GM21423 (cell line): ENCODE measurements around the gene TRIM42.

ENCODE experiments used
- ATAC-seq: cut with Tn5 transposase; IDR thresholded peaks from one replicate; pipeline ENCODE4 v1.9.1; 2021; ENCODE audit warnings: mild to moderate bottlenecking, moderate library complexity; ENCODE audit not compliant: unreplicated experiment

The TRIM42 gene

GRCh38 chr3:140709751-140710150 is 31.9 kb downstream of the TRIM42 start:
- ATAC-seq: no peak

GRCh38 chr3:140710711-140711389 is 33.0 kb downstream of the TRIM42 start:
- no peak for ATAC-seq

GRCh38 chr3:140711390-140712035 is 33.6 kb downstream of the TRIM42 start:
- no peak for ATAC-seq

- ATAC-seq: no peak
These were observed 34.4 kb downstream of the TRIM42 start for GRCh38 chr3:140712301-140712700.

GRCh38 chr3:140715035-140715434 is 37.2 kb downstream of the TRIM42 start:
- ATAC-seq: no peak

GRCh38 chr3:140717921-140718320 is 40.1 kb downstream of the TRIM42 start:
- ATAC-seq: no peak

- ATAC-seq: no peak
These were observed 42.2 kb downstream of the TRIM42 start for GRCh38 chr3:140719841-140720614.

GRCh38 chr3:140723576-140723975 is 45.7 kb downstream of the TRIM42 start:
- ATAC-seq: no peak

GRCh38 chr3:140724856-140725812 is 47.3 kb downstream of the TRIM42 start:
- ATAC-seq: peak; percentile 72

GRCh38 chr3:140726066-140726465 is 48.2 kb downstream of the TRIM42 start:
- peak; percentile 23 for ATAC-seq

- no peak for ATAC-seq
These were observed 50.0 kb downstream of the TRIM42 start for GRCh38 chr3:140727886-140728285.

GRCh38 chr3:140731440-140732119 is 53.7 kb downstream of the TRIM42 start:
- ATAC-seq: peak; percentile 94

- ATAC-seq: no peak
These were observed 55.8 kb downstream of the TRIM42 start for GRCh38 chr3:140733623-140734022.

GRCh38 chr3:140736863-140737460 is 59.1 kb downstream of the TRIM42 start:
- ATAC-seq: no peak

GRCh38 chr3:140742116-140742515 is 64.3 kb downstream of the TRIM42 start:
- ATAC-seq: no peak

- ATAC-seq: no peak
These were observed 70.3 kb downstream of the TRIM42 start for GRCh38 chr3:140748171-140748570.

GRCh38 chr3:140748903-140749302 is 71.0 kb downstream of the TRIM42 start:
- ATAC-seq: no peak
